HPDE6-E6E7 (cell line): Measurements from ENCODE around the gene ATG16L1.

Source experiments
- DNase-seq: peaks from one replicate; pipeline ENCODE4 v3.0.0; 2011; ENCODE audit warnings: missing footprints; ENCODE audit errors: extremely low spot score

Gene ATG16L1

GRCh38 chr2:233226511-233227031 lies 24.9 kb upstream of the ATG16L1 start:
- no peak for DNase-seq

GRCh38 chr2:233227346-233227978 lies 24.0 kb upstream of the ATG16L1 start:
- no peak for DNase-seq

DNA sequence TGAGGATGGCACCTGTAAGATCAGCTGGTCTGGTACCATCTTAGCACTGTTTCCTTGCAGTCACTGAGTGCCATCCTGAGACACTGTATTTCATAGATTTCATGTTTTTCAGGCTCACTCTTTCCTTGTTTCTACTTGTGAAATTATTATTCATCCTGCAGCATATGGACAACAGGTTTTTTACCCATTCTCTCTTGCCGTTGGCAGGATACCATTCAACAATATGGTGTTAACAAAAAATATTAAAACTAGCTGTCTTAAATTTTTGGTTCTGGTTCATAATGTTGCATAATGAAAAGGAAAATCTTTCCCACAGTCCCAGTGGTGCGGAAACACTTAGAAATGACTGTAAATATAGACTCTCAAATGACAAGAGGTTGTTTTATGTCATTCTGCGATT lies 23.1 kb upstream of the ATG16L1 start:
- DNase-seq = no peak

GRCh38 chr2:233233618-233234230 lies 17.7 kb upstream of the ATG16L1 start:
- DNase-seq = no peak

DNA sequence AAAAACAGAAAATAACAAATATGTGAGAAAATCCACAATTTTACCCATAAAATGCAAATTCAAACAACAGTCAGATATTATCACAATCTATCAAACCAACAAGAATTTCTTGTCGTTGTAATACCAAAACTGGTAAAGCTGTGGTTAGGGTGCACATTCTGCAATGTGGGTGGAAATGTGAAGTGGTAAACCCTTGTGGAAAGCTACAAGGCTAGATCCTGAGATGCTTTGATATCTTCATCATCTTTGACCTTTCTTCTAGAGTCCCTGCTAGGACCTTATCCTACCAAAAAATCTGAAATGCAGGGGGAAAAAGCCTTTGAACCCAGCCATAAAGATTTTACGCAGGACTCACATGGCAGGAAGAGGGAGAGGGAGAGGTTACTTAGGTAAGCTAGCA lies 17.2 kb upstream of the ATG16L1 start:
- DNase-seq = no peak

GRCh38 chr2:233234996-233235395 lies 16.5 kb upstream of the ATG16L1 start:
- DNase-seq = no peak

- no peak for DNase-seq
Observed at GRCh38 chr2:233235977-233236376, 15.5 kb upstream of the ATG16L1 start.

GRCh38 chr2:233236820-233237589 lies 14.5 kb upstream of the ATG16L1 start:
- no peak for DNase-seq

DNA sequence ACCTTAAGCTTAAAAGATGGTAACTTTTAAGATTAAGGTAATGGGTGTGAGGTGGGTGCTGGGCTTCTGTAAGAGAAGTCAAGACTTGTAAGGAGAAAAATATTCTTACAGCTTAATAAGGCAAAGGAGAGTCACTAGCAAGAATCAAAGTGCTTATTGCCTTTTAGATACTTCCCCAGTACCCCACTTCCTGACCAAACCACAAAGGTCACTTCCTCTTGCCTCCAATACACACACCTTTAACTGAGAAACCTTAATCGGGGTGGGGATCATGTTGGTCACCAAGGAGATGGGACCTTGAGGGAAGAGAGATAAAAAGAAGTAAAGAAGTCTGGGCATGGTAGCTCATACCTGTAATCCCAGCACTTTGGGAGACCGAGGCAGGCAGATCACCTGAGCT lies 10.6 kb upstream of the ATG16L1 start:
- DNase-seq = no peak

DNA sequence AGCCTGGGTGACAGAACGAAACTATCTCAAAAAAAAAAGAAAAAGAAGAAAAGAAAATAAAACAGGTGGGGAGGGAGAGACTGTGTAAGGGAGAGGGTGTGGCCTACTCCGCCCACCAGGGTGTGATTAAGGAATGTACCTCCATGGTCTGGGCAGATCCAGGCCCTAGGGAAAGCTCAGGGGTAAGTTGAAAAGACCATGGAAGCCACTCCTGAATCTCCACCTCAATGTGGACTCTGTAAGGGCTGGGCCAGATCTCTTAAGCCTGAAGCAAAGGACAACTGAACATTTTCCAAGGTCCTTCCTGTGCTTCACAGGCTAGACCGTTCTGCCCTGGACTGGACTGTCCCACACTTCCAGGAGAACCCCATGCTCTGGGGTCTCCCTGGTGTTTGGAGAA lies 9.7 kb upstream of the ATG16L1 start:
- no peak for DNase-seq

- no peak for DNase-seq
Observed at GRCh38 chr2:233242231-233242927, 9.1 kb upstream of the ATG16L1 start.

DNA sequence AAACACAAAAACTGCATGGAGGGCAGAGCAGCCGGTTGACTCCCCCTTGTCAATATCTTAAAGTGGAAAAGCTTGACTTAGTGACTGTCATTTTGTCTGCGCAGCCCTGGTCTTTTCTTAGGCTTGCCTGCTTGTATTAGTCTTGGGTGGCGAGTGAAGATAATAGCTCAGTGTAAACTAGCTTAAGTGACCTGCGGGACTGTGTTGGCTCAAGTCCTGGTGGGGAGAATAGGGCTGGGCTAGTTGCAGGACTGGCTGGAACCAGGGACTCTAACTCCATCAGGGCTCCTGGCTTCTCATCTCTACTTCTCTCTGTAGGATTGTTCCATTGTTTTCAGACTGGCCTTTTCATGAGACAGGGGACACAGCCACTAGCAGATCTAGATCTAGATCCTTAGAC lies 8.1 kb upstream of the ATG16L1 start:
- DNase-seq = no peak

- DNase-seq = no peak
Observed at GRCh38 chr2:233244818-233245217, 6.7 kb upstream of the ATG16L1 start.

DNA sequence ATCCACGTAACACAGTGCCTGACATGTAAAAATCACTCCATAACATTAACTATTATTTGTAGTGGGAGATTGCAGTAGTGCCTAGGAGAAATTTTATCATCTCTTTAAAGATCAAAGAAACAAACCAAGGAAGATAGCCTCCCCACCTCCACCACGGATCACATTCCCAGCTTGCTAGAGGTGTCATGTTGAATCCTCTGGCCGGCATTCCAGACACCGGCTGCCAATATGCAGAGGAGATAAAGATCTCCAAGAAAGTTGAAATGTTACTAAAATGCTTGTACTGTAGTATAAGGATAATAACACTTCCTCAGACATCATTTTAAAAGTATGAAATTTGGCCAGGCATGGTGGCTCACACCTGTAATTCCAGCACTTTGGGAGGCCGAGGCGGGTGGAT lies 6.1 kb upstream of the ATG16L1 start:
- DNase-seq = no peak

- no peak for DNase-seq
Observed at GRCh38 chr2:233247116-233247515, 4.4 kb upstream of the ATG16L1 start.

DNA sequence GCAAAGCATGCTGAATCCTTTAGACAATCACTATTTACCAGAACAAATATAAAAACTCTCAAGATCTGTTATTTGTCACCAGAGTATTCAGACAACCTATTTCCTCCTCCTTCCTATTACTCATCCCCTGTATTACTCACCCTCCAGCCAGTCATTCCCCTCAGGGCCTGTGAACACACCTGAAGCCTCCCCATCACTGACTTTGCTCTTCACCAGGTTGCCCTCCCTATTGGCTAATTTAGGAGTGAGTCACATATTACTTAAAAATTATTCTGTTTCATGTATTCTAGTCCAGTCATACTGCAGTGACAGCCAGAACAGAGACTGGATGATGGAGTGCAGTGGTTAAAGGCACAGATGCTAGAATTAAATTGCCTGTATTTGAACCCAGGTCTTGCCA lies 3.7 kb upstream of the ATG16L1 start:
- peak; percentile 90 for DNase-seq

GRCh38 chr2:233248999-233249398 lies 2.5 kb upstream of the ATG16L1 start:
- DNase-seq = no peak

DNA sequence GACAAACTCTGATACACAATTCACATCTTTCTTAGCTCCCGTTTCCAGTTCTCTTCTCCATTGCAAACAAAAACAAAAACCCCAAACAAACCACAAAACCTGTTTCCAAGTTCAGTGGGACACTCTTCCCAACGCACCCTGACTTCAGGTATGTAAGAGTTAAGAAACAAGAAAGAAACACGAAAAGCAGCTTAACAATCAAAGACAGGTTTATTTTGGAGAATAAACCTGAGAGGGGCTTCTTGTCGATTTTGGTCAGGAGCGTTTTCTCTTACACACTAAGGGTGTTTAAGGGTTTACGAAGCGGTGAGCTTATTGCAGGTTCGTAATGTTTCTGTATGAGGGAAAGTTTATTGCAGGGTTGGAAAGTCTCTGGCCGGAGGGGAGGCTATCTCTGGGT lies 905 bp upstream of the ATG16L1 start:
- no peak for DNase-seq

GRCh38 chr2:233250985-233251305 lies 528 bp upstream of the ATG16L1 start:
- no peak for DNase-seq

- no peak for DNase-seq
Observed at GRCh38 chr2:233252227-233252626, 754 bp downstream of the ATG16L1 start.

- DNase-seq = no peak
Observed at GRCh38 chr2:233255151-233255550, 3.7 kb downstream of the ATG16L1 start.

DNA sequence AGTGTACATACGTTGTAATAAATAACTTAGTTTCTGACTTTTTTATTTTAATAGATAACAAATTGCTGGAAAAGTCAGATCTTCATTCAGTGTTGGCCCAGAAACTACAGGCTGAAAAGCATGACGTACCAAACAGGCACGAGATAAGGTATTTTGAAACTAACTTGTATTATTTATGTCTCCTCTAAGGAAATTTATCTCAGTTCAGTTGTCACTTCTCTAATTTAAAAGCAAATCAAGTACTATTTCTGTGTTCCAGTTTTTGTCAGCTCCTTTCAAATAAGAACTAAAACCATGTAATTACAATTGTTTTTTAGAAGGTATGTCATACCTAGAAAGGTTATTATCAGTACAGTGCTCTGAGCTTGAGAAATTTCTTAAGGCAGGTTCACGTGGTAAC lies 4.6 kb downstream of the ATG16L1 start:
- DNase-seq = no peak
